ENCODE measurements around the gene IP6K3.

IP6K3 gene

GRCh38 chr6:33688451-33689147 lies 58.1 kb downstream of the IP6K3 start:
- no peak for DNase-seq (ENCODE audit: low spot score)

GRCh38 chr6:33688006-33688405 lies 58.7 kb downstream of the IP6K3 start:
- DNase-seq (ENCODE audit: low spot score) = no peak

GRCh38 chr6:33686981-33687975 lies 59.4 kb downstream of the IP6K3 start:
- no peak for DNase-seq (ENCODE audit: low spot score)

- no peak for DNase-seq (ENCODE audit: low spot score)
These were observed 60.3 kb downstream of the IP6K3 start for GRCh38 chr6:33686225-33686924.

GRCh38 chr6:33685411-33686224 lies 61.1 kb downstream of the IP6K3 start:
- DNase-seq (ENCODE audit: low spot score) = no peak

GRCh38 chr6:33684983-33685382 lies 61.7 kb downstream of the IP6K3 start:
- DNase-seq (ENCODE audit: low spot score) = no peak

GRCh38 chr6:33684428-33684896 lies 62.2 kb downstream of the IP6K3 start:
- DNase-seq (ENCODE audit: low spot score) = no peak

GRCh38 chr6:33683576-33684427 lies 62.9 kb downstream of the IP6K3 start:
- DNase-seq (ENCODE audit: low spot score) = no peak

- DNase-seq (ENCODE audit: low spot score) = no peak
These were observed 63.6 kb downstream of the IP6K3 start for GRCh38 chr6:33683051-33683571.

GRCh38 chr6:33682341-33682740 lies 64.4 kb downstream of the IP6K3 start:
- DNase-seq (ENCODE audit: low spot score) = no peak

- DNase-seq (ENCODE audit: low spot score) = no peak
These were observed 66.9 kb downstream of the IP6K3 start for GRCh38 chr6:33679761-33680160.

- DNase-seq (ENCODE audit: low spot score) = no peak
These were observed 67.7 kb downstream of the IP6K3 start for GRCh38 chr6:33678932-33679490.

GRCh38 chr6:33678233-33678931 lies 68.3 kb downstream of the IP6K3 start:
- no peak for DNase-seq (ENCODE audit: low spot score)

- DNase-seq (ENCODE audit: low spot score) = no peak
These were observed 69.0 kb downstream of the IP6K3 start for GRCh38 chr6:33677689-33678088.

GRCh38 chr6:33677143-33677660 lies 69.5 kb downstream of the IP6K3 start:
- no peak for DNase-seq (ENCODE audit: low spot score)

- no peak for DNase-seq (ENCODE audit: low spot score)
These were observed 70.1 kb downstream of the IP6K3 start for GRCh38 chr6:33676416-33677142.

- DNase-seq (ENCODE audit: low spot score) = no peak
These were observed 70.7 kb downstream of the IP6K3 start for GRCh38 chr6:33675968-33676367.

- DNase-seq (ENCODE audit: low spot score) = no peak
These were observed 72.9 kb downstream of the IP6K3 start for GRCh38 chr6:33673851-33674250.
